Measurements from ENCODE around the gene OMD. TPM values are rescaled to one million over a fixed set of nuclear protein-coding genes. Genes with fewer than 3 reads are reported as not detected.
"Not testable (repeated sequence)": the region's sequence is repeated elsewhere in the genome, so short reads cannot be mapped to it uniquely, and the experiment has no call there.

The OMD gene
- total and polyA plus RNA-seq, 4 donors, result 1.4 to 133 (median 49.1) TPM

GRCh38 chr9:92423612-92424011 is 659 bp downstream of the OMD start:
- H3K4me3 ChIP-seq (ENCODE audit: low read depth, low read length), result peak overlapping the region; percentile 4
- H3K4me1 ChIP-seq (ENCODE audit: control insufficient read depth, insufficient read depth, low read length), result no peaks in the 10 kb centered on the region
- no CpG with 5 or more reads among the region's 2 CpGs for WGBS (ENCODE audit: insufficient coverage)
- no peaks in the 10 kb centered on the region for H3K9me3 ChIP-seq (ENCODE audit: control insufficient read depth, insufficient read depth, low read length)
- H3K36me3 ChIP-seq (ENCODE audit: control insufficient read depth, insufficient read depth, low read length), result no peaks in the 10 kb centered on the region
- DNase-seq (ENCODE audit: low read depth in 4 of 6, low spot score in 6 of 6), result no peak
- H3K27me3 ChIP-seq (ENCODE audit: control insufficient read depth, insufficient read depth, low read length), result no peaks in the 10 kb centered on the region
- peak overlapping the region; percentile 77 for H3K27ac ChIP-seq (ENCODE audit: low read depth, low read length)

GRCh38 chr9:92422611-92423338 is 1.5 kb downstream of the OMD start:
- peak overlapping the region; percentile 13 for H3K4me3 ChIP-seq (ENCODE audit: low read depth, low read length)
- H3K36me3 ChIP-seq (ENCODE audit: control insufficient read depth, insufficient read depth, low read length), result no peaks in the 10 kb centered on the region
- H3K27ac ChIP-seq (ENCODE audit: low read depth, low read length), result peak overlapping the region; percentile 77
- no peaks in the 10 kb centered on the region for H3K4me1 ChIP-seq (ENCODE audit: control insufficient read depth, insufficient read depth, low read length)
- 100% methylated on average over 1 of the region's 2 CpGs for WGBS (ENCODE audit: insufficient coverage)
- H3K9me3 ChIP-seq (ENCODE audit: control insufficient read depth, insufficient read depth, low read length), result no peaks in the 10 kb centered on the region
- no peak for DNase-seq (ENCODE audit: low read depth in 4 of 6, low spot score in 6 of 6)
- H3K27me3 ChIP-seq (ENCODE audit: control insufficient read depth, insufficient read depth, low read length), result no peaks in the 10 kb centered on the region

GRCh38 chr9:92414566-92414965 is 9.7 kb downstream of the OMD start:
- H3K4me3 ChIP-seq (ENCODE audit: low read depth, low read length), result no peak overlapping the region
- H3K27ac ChIP-seq (ENCODE audit: low read depth, low read length), result no peak overlapping the region
- no peaks in the 10 kb centered on the region for H3K36me3 ChIP-seq (ENCODE audit: control insufficient read depth, insufficient read depth, low read length)
- no peak for DNase-seq (ENCODE audit: low read depth in 4 of 6, low spot score in 6 of 6)
- no peaks in the 10 kb centered on the region for H3K4me1 ChIP-seq (ENCODE audit: control insufficient read depth, insufficient read depth, low read length)
- WGBS (ENCODE audit: insufficient coverage), result no CpG with 5 or more reads among the region's 1 CpG
- H3K9me3 ChIP-seq (ENCODE audit: control insufficient read depth, insufficient read depth, low read length), result no peaks in the 10 kb centered on the region
- H3K27me3 ChIP-seq (ENCODE audit: control insufficient read depth, insufficient read depth, low read length), result no peaks in the 10 kb centered on the region

GRCh38 chr9:92411157-92411556 is 13.1 kb downstream of the OMD start:
- not testable (repeated sequence) for H3K9me3 ChIP-seq (ENCODE audit: control insufficient read depth, insufficient read depth, low read length); H3K4me3 ChIP-seq (ENCODE audit: low read depth, low read length); H3K4me1 ChIP-seq (ENCODE audit: control insufficient read depth, insufficient read depth, low read length); DNase-seq (ENCODE audit: low read depth in 4 of 6, low spot score in 6 of 6); H3K27me3 ChIP-seq (ENCODE audit: control insufficient read depth, insufficient read depth, low read length); H3K36me3 ChIP-seq (ENCODE audit: control insufficient read depth, insufficient read depth, low read length)
- peak overlapping the region; percentile 7 for H3K27ac ChIP-seq (ENCODE audit: low read depth, low read length)
- WGBS (ENCODE audit: insufficient coverage), result 71% methylated on average over 3 of the region's 4 CpGs

GRCh38 chr9:92408747-92409478 is 15.4 kb downstream of the OMD start:
- no peaks in the 10 kb centered on the region for H3K4me1 ChIP-seq (ENCODE audit: control insufficient read depth, insufficient read depth, low read length)
- no peak for DNase-seq (ENCODE audit: low read depth in 4 of 6, low spot score in 6 of 6)
- H3K36me3 ChIP-seq (ENCODE audit: control insufficient read depth, insufficient read depth, low read length), result no peaks in the 10 kb centered on the region
- no peak overlapping the region for H3K4me3 ChIP-seq (ENCODE audit: low read depth, low read length)
- no peaks in the 10 kb centered on the region for H3K9me3 ChIP-seq (ENCODE audit: control insufficient read depth, insufficient read depth, low read length)
- WGBS (ENCODE audit: insufficient coverage), result no CpG with 5 or more reads among the region's 2 CpGs
- no peaks in the 10 kb centered on the region for H3K27me3 ChIP-seq (ENCODE audit: control insufficient read depth, insufficient read depth, low read length)
- no peak overlapping the region for H3K27ac ChIP-seq (ENCODE audit: low read depth, low read length)

GRCh38 chr9:92407818-92408217 is 16.5 kb downstream of the OMD start:
- Histone ChIP-seq H3K4me1 (ENCODE audit: control insufficient read depth, insufficient read depth, low read length) (no peaks in the 10 kb centered on the region), H3K9me3 (ENCODE audit: control insufficient read depth, insufficient read depth, low read length) (no peaks in the 10 kb centered on the region), H3K36me3 (ENCODE audit: control insufficient read depth, insufficient read depth, low read length) (no peaks in the 10 kb centered on the region), H3K27me3 (ENCODE audit: control insufficient read depth, insufficient read depth, low read length) (no peaks in the 10 kb centered on the region), H3K4me3 (ENCODE audit: low read depth, low read length) (no peak overlapping the region), H3K27ac (ENCODE audit: low read depth, low read length) (peak overlapping the region; percentile 86)
- no peak for DNase-seq (ENCODE audit: low read depth in 4 of 6, low spot score in 6 of 6)
- WGBS (ENCODE audit: insufficient coverage), result 100% methylated on average over 2 of the region's 2 CpGs

GRCh38 chr9:92406477-92406876 is 17.8 kb downstream of the OMD start:
- no peak overlapping the region for H3K4me3 ChIP-seq (ENCODE audit: low read depth, low read length)
- no peaks in the 10 kb centered on the region for H3K36me3 ChIP-seq (ENCODE audit: control insufficient read depth, insufficient read depth, low read length)
- DNase-seq (ENCODE audit: low read depth in 4 of 6, low spot score in 6 of 6), result peak in 1 of 6 donors; percentile 43
- H3K9me3 ChIP-seq (ENCODE audit: control insufficient read depth, insufficient read depth, low read length), result no peaks in the 10 kb centered on the region
- 63% methylated on average over 1 of the region's 3 CpGs for WGBS (ENCODE audit: insufficient coverage)
- H3K27ac ChIP-seq (ENCODE audit: low read depth, low read length), result peak overlapping the region; percentile 86
- no peaks in the 10 kb centered on the region for H3K27me3 ChIP-seq (ENCODE audit: control insufficient read depth, insufficient read depth, low read length)
- no peaks in the 10 kb centered on the region for H3K4me1 ChIP-seq (ENCODE audit: control insufficient read depth, insufficient read depth, low read length)

GRCh38 chr9:92405818-92406217 is 18.5 kb downstream of the OMD start:
- no peak for DNase-seq (ENCODE audit: low read depth in 4 of 6, low spot score in 6 of 6)
- 57% methylated on average over 2 of the region's 4 CpGs for WGBS (ENCODE audit: insufficient coverage)
- H3K4me3 ChIP-seq (ENCODE audit: low read depth, low read length), result no peak overlapping the region
- H3K36me3 ChIP-seq (ENCODE audit: control insufficient read depth, insufficient read depth, low read length), result no peaks in the 10 kb centered on the region
- no peaks in the 10 kb centered on the region for H3K4me1 ChIP-seq (ENCODE audit: control insufficient read depth, insufficient read depth, low read length)
- no peaks in the 10 kb centered on the region for H3K27me3 ChIP-seq (ENCODE audit: control insufficient read depth, insufficient read depth, low read length)
- H3K9me3 ChIP-seq (ENCODE audit: control insufficient read depth, insufficient read depth, low read length), result no peaks in the 10 kb centered on the region
- peak overlapping the region; percentile 86 for H3K27ac ChIP-seq (ENCODE audit: low read depth, low read length)

- peak within 1 kb of the TSS; percentile 72 for H3K27ac ChIP-seq (ENCODE audit: low read depth, low read length)
- 60% methylated on average over 1 of the region's 5 CpGs for WGBS (ENCODE audit: insufficient coverage)
- peak within 1 kb of the TSS; percentile 45 for H3K4me3 ChIP-seq (ENCODE audit: low read depth, low read length)
- H3K27me3 ChIP-seq (ENCODE audit: control insufficient read depth, insufficient read depth, low read length), result no peaks in the 10 kb centered on the region
- peak in 2 of 6 donors; percentile 7 to 47 for DNase-seq (ENCODE audit: low read depth in 4 of 6, low spot score in 6 of 6)
- H3K36me3 ChIP-seq (ENCODE audit: control insufficient read depth, insufficient read depth, low read length), result no peaks in the 10 kb centered on the region
- no peaks in the 10 kb centered on the region for H3K4me1 ChIP-seq (ENCODE audit: control insufficient read depth, insufficient read depth, low read length)
- H3K9me3 ChIP-seq (ENCODE audit: control insufficient read depth, insufficient read depth, low read length), result no peaks in the 10 kb centered on the region
Measured at GRCh38 chr9:92404042-92404836, 20.0 kb downstream of the OMD start, which contains the start of gene OGN. OGN (minus strand) TSS chr9:92404578; CDS start chr9:92403407, 1,171 bp downstream.
